Measurements from ENCODE around the gene CFAP161.

The CFAP161 gene

GRCh38 chr15:81170511-81170910 is 36.4 kb downstream of the CFAP161 start:
- Histone ChIP-seq H3K27me3 (ENCODE audit: insufficient read depth, low read length, poor library complexity, severe bottlenecking) (no peaks in the 10 kb centered on the region), H2AFZ (ENCODE audit: low read length) (no peak overlapping the region), H3K9me3 (ENCODE audit: insufficient read depth, low read depth, low read length) (no peaks in the 10 kb centered on the region), H3K9me2 (replicated peaks; ENCODE audit: low read depth, low read length) (no peaks in the 10 kb centered on the region), H3K36me3 (ENCODE audit: insufficient read depth, low read length) (no peaks in the 10 kb centered on the region), H3F3A (ENCODE audit: low read depth) (no peaks in the 10 kb centered on the region), H3K4me1 (ENCODE audit: insufficient read depth, low read length, poor library complexity, severe bottlenecking) (no peaks in the 10 kb centered on the region), H3K4me3 (ENCODE audit: low read length, poor library complexity, severe bottlenecking) (no peak overlapping the region), H3K4me2 (ENCODE audit: low read depth, low read length, poor library complexity, severe bottlenecking) (no peak overlapping the region), H3K9ac (ENCODE audit: low read depth, low read length, poor library complexity, severe bottlenecking) (no peak overlapping the region), H4K20me1 (ENCODE audit: insufficient read depth, low read length, poor library complexity, severe bottlenecking) (no peaks in the 10 kb centered on the region), H3K79me2 (ENCODE audit: insufficient read depth, low read length) (no peaks in the 10 kb centered on the region)
- TF ChIP-seq EZH2phosphoT487 (IDR thresholded peaks at IDR 0.05; ENCODE audit: borderline replicate concordance): no peak
- TF ChIP-seq, protein P1, sequence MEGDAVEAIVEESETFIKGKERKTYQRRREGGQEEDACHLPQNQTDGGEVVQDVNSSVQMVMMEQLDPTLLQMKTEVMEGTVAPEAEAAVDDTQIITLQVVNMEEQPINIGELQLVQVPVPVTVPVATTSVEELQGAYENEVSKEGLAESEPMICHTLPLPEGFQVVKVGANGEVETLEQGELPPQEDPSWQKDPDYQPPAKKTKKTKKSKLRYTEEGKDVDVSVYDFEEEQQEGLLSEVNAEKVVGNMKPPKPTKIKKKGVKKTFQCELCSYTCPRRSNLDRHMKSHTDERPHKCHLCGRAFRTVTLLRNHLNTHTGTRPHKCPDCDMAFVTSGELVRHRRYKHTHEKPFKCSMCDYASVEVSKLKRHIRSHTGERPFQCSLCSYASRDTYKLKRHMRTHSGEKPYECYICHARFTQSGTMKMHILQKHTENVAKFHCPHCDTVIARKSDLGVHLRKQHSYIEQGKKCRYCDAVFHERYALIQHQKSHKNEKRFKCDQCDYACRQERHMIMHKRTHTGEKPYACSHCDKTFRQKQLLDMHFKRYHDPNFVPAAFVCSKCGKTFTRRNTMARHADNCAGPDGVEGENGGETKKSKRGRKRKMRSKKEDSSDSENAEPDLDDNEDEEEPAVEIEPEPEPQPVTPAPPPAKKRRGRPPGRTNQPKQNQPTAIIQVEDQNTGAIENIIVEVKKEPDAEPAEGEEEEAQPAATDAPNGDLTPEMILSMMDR (conservative IDR thresholded peaks at IDR 0.05; ENCODE audit: low read length): no peak

DNA sequence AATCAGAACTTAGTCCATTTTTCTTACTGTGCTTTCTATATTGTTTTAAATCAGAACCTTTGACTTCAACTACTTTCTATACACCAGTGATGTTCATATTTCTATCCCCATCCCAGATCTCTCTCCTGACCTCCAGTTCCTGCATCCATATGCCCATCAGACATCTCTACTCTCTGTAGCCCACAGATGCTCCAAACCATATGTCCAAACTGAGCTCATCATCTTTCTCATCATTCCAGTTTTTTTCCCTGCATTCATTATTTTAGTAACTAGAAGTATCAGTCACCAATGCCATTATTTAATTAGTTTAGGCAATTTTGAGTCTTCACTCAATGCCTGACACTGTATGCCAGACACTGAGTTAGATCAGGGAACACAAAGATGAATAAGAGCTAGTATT is 37.2 kb downstream of the CFAP161 start:
- no peaks in the 10 kb centered on the region for H3K9me2 ChIP-seq (replicated peaks; ENCODE audit: low read depth, low read length)
- H3K4me2 ChIP-seq (ENCODE audit: low read depth, low read length, poor library complexity, severe bottlenecking): no peak overlapping the region

DNA sequence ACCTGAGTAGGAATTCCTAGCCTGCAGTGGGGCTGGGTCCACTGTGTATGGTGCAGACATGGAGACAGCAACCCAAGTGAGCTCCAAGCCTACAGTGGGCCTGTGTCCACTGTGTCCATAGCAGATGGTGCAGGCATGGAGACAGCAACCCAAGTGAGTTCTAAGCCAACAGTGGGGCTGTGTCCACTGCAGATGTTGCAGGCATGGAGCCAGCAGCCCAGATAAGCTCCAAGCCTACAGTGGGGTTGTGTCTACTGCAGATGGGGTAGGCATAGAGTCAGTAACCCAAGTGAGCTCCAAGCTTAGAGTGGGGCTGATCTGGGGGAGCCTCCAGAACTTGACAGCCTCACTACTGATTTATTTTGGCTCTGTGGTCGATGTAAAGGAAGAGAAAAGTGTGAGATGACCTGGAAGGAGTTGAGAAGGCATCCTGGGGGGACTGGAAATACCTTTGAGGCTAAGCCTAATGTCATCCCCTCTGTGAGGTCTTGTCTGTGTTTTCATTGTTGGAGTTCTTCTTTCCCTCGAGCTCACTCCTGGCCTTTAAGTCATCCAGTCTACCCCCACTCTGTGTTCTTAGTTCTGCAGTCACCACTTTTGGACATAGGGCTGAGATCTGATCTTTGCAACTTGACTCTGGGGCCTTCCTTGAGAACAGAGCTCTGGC is 40.2 kb downstream of the CFAP161 start:
- H3K9me3 ChIP-seq (ENCODE audit: insufficient read depth, low read depth, low read length): no peaks in the 10 kb centered on the region
- no peak overlapping the region for H3K4me3 ChIP-seq (ENCODE audit: low read length, poor library complexity, severe bottlenecking)
- no peak overlapping the region for H2AFZ ChIP-seq (ENCODE audit: low read length)
- H3K9me2 ChIP-seq (replicated peaks; ENCODE audit: low read depth, low read length): no peaks in the 10 kb centered on the region
- H3K4me1 ChIP-seq (ENCODE audit: insufficient read depth, low read length, poor library complexity, severe bottlenecking): no peaks in the 10 kb centered on the region
- no peaks in the 10 kb centered on the region for H3F3A ChIP-seq (ENCODE audit: low read depth)
- H3K27me3 ChIP-seq (ENCODE audit: insufficient read depth, low read length, poor library complexity, severe bottlenecking): no peaks in the 10 kb centered on the region
- TF ChIP-seq EZH2phosphoT487 (IDR thresholded peaks at IDR 0.05; ENCODE audit: borderline replicate concordance): no peak
- TF ChIP-seq, protein P1 (conservative IDR thresholded peaks at IDR 0.05; ENCODE audit: low read length): no peak
- H3K9ac ChIP-seq (ENCODE audit: low read depth, low read length, poor library complexity, severe bottlenecking): no peak overlapping the region
- H3K4me2 ChIP-seq (ENCODE audit: low read depth, low read length, poor library complexity, severe bottlenecking): no peak overlapping the region
- no peaks in the 10 kb centered on the region for H3K36me3 ChIP-seq (ENCODE audit: insufficient read depth, low read length)
- no peaks in the 10 kb centered on the region for H3K79me2 ChIP-seq (ENCODE audit: insufficient read depth, low read length)
- no peaks in the 10 kb centered on the region for H4K20me1 ChIP-seq (ENCODE audit: insufficient read depth, low read length, poor library complexity, severe bottlenecking)

More for the DNA sequence above, 37.2 kb downstream of the CFAP161 start:
- no peaks in the 10 kb centered on the region for H3F3A ChIP-seq (ENCODE audit: low read depth)
- H3K27me3 ChIP-seq (ENCODE audit: insufficient read depth, low read length, poor library complexity, severe bottlenecking): no peaks in the 10 kb centered on the region
- no peak overlapping the region for H3K4me3 ChIP-seq (ENCODE audit: low read length, poor library complexity, severe bottlenecking)
- no peak overlapping the region for H2AFZ ChIP-seq (ENCODE audit: low read length)
- no peaks in the 10 kb centered on the region for H3K4me1 ChIP-seq (ENCODE audit: insufficient read depth, low read length, poor library complexity, severe bottlenecking)
- no peak overlapping the region for H3K9ac ChIP-seq (ENCODE audit: low read depth, low read length, poor library complexity, severe bottlenecking)
- no peaks in the 10 kb centered on the region for H3K79me2 ChIP-seq (ENCODE audit: insufficient read depth, low read length)
- TF ChIP-seq, protein P1 (conservative IDR thresholded peaks at IDR 0.05; ENCODE audit: low read length): no peak
- no peak for TF ChIP-seq EZH2phosphoT487 (IDR thresholded peaks at IDR 0.05; ENCODE audit: borderline replicate concordance)
- H4K20me1 ChIP-seq (ENCODE audit: insufficient read depth, low read length, poor library complexity, severe bottlenecking): no peaks in the 10 kb centered on the region
- no peaks in the 10 kb centered on the region for H3K36me3 ChIP-seq (ENCODE audit: insufficient read depth, low read length)
- H3K9me3 ChIP-seq (ENCODE audit: insufficient read depth, low read depth, low read length): no peaks in the 10 kb centered on the region

Data from Loucy (cell line).